CD4-positive, alpha-beta T cell treated with Interleukin-1 beta for 1 hour (primary cell): ENCODE results near the gene PC.

Experiments used
- DNase-seq, 2 donors: peaks; one replicate each; pipeline ENCODE4 v3.0.0-alpha.2; 2020 to 2022

Gene PC

DNA sequence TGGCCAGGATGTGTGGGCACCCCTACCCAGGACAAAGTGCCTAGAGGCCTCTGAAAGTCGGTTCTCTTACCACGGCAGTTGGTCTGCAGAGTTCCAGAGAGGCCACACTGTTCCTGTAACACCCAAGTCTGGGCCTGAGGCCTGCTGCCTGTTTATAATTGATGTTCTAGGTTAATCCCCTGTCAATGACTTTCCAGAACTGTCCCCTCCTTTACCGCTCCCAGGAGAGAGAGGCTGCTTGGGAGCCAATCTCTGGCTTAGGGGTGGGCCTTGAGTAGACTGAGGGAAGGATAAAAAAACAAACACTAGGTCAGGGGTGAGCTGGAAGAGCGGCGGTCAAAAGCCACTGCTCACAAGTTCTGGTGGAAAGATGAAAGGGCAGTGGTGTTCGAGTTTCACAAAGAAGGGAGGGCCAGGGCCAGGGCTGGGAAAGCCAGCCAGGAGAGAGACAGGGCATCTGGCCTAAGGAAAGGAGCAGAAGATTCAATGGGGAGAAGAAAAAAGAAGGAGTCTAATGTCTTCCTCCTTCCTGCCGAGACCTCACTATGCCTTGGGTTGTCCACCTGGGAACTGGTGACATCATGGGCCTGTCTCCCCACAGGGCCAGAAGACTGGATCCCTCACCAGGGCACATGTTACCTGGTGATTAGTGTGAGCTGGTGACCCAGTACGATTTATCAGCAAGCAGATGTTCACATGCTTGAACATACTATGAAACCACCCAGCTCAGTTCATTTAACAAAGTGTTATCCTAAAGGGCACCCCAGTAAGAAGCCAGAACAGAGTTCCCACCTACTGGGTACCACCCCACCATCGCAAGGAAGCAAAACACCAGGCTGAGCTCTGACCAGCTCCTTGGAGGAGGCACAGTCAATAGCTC, 50.2 kb downstream of the PC start:
- no peak for DNase-seq

DNA sequence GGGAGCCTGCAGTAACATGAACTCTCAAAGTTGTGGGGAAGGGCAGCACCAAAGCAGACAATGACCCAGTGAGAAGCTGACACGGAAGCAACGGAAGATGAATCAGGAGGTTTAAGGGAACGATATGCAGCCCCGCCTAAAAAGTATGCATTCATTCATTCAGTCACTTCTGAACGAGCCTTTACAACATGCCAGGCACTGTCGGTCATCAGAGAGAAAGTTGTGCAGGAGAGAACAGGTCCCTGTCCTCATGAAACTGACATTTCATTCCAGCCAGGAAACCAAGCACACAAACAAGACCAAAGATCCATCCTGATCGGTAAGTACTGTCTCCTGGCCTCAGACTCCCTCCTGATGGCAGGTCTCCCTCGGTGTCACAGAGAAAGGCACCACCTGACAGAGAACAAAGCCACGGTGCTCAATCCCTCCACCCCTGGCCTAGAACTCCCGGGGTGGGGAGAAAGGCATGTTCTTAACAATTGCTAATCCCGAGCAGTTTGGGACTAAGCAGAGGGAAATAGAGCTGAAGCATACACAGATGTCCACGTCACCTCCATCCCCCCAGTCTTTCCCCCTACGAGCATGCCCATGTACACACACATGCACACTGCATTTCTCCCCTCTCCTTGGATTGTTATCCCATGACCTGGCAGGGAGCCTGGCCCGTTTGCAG, 52.0 kb downstream of the PC start:
- no peak for DNase-seq

DNA sequence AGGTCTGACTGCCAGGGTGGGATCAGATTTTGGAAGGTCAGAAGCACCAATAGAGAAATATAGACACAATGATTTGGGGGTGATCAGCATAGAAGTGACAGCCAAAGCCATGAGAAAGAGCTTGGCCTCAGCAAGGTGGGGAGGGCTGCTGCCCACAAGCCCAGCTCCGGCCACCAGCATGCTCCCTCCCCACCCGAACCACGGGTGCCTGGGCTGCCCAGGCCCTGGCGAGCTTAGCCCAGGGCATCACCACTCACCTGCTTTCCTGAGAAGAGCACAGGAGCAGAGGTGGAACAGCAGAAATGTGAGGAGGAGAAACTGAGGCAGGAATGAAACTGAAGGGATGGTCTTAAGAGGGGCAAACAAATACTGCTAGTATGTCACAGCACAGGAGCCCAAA, 52.6 kb downstream of the PC start:
- no peak for DNase-seq

DNA sequence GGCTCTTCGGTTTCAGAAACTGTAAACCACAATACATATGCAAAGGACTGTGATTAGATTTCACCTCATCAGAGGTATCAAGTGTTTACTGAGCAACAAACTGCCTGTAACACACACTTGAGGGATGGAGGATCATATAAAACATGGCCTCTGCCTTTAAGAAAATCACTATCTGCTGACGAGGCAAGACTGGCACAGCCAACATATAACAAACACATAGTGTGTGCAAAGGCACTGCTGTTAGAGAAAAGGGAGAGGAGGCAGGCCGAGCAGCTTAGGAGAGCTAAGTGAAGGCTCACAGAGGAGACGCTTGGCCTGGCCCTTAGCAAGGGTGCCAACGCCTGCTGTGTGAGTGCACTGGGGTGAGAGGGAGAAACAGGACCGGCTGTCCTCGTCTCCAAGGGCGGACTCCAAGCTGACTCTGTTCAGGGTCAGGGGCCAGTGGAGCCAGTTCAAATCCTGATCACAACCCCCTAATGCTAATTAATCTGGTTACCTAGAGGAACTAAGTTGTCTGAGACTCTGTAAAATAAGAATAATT, 53.1 kb downstream of the PC start:
- DNase-seq: no peak

DNA sequence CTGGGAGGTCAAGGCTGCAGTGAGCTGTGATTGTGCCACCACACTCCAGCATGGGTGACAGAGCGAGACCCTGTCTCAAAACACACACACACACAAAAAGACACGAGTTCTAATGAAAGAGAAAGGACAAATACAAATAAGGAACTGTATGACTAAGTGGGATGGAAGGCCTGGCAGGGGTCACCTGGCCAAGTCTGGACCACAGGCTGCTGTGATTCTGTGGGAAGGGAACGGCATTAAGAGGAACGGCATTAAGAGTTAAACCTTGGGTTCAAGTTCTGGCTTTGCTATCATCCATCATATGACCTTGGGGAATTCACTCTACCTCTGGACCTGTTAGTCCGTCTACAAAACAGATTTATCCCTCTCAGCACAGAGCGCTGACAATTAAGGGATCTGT, 53.6 kb downstream of the PC start:
- no peak for DNase-seq

DNA sequence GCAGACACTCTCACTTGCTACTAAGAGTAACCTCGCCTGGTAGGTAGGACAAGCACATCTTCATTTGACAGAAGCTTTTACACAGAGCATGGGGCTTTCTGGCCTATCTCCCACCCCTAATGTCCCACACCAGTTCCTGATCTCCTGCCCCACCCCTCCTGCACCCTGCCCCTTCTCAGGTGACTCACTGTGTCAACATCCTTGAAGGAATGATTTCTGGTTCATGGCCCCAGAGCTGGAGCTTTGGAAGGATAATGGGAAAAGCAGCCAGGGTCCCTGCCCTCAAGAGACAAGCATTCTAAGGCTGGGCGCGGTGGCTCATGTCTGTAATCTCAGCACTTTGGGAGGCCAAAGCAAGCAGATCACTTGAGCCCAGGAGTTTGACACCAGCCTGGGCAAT, 54.1 kb downstream of the PC start:
- no peak for DNase-seq

DNA sequence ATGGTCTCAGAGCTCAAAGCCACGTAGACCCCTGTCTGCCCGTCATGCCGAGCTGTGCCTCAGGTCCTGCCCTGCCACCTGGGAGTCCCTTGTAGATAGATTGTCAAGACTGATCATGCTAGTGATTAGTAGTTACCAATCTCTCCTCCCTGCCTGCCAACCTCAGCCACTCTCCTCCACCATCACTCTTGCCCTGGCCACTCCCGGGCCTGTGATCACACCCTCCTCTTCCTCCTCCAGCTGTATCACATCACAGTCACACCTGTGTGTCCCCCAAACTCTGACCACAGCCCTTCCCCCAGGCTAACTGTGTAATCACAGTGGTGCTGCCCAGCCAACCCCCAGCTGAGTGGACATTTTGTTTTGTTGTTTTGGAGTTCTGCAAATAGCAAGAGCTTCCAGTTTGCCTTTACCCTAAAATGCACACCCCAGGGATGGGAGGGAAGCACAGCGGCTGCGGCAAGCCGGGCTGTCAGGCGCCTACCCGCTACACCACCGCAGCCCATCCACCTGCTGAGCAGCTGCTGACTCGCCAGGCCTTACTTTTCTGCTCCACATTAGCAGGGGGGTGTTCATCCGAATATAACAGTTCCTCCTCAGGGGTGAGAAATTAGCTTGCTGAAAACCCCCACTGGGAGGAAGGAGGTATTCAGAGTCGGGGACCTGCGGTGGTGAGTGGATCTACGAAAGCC, 55.6 kb downstream of the PC start:
- DNase-seq: no peak

DNA sequence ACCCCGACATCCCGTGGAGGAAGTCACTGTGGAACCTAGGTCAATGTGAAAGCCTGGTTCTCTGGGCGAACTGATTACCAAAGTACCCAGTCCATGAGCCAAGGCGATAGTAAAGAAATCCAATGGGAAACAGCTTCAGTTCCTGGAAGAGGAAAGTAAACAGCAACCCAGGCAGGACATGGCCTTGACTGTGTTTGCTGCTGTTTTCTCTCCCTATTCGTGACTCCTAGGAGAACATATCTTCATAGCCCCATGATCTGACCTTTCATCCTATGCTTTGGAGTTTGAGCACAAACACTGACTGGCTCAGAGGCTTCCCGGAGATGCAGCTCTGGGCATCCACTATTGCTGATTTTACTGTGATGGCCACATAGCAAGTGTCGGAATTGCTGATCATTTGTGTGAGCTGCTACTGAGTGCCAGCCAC, 56.2 kb downstream of the PC start:
- DNase-seq: no peak

DNA sequence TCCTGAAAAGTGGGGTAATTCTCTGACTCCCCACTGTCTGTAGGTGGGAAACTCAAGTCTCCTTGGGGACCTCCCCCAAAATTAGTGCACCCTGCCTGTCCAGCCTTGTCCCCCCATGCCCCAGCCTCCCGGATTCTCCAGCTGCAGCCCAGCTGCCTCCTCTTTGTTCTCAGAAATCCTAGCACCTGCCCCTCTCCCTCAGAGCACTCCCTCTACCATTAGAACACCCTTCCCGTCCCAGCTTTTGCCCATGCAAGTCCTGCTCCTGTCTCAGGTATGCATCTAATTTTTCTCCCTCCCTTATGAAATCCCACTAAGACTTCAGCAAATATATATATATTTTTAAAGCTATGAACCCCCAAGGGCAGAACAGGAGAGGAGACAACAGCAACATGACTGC, 64.0 kb downstream of the PC start:
- no peak for DNase-seq

DNA sequence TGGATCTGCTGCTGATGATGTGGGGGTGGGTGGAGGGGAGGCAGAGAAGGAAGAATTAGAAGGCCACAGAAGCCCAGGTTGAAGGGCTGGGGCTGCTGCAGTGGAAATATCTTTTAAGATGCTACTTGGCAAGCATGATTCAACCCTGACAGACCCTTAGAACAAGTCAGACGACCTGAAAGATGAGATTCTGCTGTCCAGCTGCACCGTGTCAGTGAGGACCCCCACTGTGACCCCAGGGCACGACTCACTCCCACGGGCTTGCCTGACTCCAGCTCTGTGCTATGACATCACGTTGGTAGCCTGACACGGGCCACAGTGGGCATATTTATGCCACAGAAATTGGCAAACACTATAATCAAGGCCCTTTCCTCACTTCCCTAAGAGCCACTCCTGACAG, 65.3 kb downstream of the PC start:
- no peak for DNase-seq

DNA sequence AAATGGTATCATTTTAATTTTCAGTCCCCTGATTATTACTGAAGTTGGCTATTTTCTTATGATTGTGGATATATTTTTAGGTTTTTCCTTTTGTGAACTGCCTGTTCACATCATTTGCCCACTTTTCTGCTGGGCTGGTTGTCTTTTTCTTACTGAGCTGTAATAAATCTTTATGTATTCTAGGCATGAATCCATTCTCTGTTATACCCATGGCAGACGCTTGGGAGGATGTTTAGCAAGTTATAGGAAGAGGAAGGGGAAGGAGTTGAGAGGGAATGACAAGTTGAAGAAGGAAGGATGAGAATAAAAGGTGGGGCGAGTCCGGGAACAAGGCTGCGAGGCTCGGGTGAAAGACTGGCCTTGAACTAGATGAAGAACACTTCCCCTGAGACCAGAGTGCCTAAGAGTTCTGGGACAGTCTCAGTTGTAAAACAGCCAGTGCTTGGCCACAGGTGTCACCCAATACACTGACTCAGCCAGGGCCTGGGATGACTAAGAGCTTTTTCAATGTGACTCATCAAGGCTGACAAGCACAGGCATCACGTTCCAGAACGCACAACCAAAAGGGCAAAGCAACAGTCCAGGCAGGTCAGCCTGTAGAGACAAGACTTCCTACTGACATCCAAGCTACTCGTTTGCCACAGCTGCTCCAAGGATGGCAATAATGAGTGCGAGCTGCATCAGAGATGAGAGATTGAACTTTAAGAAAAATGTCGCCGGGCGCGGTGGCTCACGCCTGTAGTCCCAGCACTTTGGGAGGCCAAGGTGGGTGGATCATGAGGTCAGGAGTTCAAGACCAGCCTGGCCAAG, 66.1 kb downstream of the PC start:
- peak in 1 of 2 donors; percentile 31 for DNase-seq

DNA sequence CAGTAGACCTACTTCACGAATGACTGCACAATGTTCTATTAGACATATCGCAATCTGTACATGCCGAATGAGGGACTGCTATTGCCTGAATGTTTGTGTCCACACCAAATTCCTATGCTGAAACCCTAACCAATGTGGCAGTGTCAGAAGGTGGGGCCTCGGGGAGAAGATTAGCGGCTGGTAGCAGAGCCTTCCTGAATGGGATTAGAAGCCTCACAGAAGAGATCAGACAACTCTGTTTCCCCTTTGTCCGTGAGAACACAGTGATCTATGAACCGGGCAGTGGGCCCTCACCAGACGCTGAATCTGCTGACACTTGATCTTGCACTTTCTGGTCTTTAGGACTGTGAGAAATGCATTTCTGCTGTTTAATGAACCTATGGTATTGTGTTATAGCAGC, 68.2 kb downstream of the PC start:
- no peak for DNase-seq

DNA sequence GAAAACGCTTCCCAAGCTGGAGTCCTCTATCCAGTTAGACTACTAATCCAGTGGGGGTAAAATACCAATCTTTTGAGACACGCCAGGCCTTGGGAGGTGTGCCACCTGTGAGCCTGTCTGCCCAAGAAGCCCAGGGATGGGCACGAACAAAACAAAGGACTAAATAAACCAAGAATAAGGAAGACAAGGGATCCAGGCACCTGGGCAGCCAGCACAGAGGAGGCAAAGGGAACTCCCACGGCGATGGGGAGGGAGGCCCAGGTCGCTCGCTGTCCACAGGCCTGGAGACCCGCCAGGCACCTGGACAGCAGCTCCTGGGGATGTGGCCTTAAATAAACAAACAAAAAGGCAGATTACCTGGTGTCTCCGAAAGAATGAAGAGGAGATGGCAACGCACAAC, 69.9 kb downstream of the PC start:
- no peak for DNase-seq

DNA sequence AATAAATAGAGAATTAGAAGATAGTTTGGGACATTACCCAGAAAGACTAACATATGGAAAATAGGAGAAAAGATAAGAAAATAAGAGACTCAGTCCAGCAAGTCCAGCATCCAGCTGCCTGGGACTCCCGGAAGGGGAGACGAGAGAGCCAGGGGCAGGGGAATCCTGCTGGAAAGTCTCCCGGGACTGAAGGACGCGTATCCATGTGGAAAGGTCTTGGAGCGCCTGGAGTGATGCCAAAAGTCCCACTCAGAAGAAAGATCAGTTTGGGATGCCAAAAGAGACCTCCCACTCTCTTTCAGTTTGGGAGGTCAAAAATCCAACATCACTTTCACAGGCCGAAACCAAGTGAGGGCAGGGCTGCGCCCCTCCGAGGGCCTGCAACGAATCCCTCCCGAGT, 70.7 kb downstream of the PC start:
- no peak for DNase-seq

DNA sequence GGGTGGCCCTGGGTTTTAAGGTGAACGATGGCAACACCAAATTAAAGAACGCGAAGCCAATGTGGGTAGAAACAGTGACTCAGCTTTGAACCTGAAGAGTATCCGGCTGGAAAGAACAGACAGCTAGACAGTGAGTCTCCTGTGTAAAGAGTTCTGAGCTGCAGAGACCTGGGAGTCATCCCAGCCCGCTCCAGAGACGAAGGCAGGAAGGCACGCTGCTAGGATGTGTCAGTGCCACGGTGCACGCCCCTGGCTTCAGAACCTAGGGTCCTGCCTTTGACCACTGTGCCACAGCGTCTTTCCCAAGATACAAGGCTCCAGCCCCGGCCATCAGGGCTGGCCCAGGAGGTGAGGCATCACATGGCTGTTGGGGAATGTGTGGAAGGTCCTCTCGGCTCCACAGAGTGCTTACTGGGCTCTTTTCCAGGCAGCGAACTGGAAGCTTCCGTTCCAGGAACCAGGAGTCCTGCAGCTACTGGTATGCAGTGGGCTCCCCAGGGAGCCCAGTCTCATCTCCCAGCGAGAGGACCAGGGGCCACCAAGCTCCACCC, 71.4 kb downstream of the PC start:
- no peak for DNase-seq

DNA sequence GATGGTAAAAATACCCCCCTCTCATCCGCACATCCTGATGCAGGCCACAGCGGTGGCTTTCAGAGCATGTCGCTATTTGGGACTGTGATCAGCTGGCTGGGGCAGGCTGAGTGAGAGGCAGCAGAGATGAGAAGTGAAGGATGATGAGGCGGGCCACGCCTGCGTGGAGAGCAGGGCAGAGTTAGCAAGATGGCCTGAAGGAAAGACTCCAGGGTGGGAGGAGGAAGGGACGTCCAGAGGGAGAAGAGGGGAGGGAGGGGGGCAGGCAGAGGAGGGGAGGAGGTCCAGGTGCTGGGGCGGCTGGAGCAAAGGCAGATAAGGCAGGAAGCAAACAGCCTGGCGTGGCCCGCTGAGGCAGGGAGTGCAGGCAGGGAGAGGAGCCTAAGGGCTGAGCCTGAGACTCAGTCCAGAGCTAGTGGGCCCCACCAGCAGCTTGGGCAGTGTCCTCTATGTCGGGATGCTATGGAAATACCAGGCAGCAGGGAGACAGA, 72.2 kb downstream of the PC start:
- no peak for DNase-seq

DNA sequence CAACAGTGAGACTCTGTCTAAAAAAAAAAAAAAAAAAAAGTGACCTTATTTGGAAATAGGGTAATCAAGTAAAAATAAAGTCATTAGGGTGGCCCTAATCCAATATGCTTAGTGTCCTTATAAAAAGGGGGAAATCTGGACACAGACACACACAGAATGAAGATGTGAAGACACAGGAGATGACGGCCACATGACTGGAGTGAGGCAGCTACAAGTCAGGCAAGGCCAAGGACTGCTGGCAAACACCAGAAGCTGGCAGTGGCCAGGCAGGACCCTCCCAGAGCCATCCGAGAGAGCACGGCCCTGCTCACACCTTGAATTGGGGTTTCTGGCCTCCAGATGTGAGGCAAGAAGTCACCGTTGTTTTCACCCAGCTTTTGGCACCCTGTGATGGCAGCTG, 72.7 kb downstream of the PC start:
- no peak for DNase-seq

DNA sequence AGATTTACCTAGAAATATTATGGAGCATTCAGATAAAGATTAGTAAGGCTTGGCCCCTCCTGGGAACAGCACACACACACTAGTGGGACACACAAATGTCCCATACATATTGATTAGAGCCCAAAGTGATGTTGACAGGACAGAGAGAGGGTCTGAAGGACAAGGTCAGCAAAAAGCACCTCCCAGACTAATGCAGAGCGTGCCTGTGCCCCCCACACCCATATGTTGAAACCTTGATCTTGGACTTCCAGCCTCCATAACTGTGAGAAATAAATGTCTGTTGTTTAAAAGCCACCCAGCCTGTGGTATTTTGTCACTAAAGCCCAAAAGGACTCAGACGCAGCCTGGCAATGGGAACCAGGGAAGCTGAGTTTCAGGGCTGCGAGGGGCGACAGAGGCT, 73.7 kb downstream of the PC start:
- no peak for DNase-seq

DNA sequence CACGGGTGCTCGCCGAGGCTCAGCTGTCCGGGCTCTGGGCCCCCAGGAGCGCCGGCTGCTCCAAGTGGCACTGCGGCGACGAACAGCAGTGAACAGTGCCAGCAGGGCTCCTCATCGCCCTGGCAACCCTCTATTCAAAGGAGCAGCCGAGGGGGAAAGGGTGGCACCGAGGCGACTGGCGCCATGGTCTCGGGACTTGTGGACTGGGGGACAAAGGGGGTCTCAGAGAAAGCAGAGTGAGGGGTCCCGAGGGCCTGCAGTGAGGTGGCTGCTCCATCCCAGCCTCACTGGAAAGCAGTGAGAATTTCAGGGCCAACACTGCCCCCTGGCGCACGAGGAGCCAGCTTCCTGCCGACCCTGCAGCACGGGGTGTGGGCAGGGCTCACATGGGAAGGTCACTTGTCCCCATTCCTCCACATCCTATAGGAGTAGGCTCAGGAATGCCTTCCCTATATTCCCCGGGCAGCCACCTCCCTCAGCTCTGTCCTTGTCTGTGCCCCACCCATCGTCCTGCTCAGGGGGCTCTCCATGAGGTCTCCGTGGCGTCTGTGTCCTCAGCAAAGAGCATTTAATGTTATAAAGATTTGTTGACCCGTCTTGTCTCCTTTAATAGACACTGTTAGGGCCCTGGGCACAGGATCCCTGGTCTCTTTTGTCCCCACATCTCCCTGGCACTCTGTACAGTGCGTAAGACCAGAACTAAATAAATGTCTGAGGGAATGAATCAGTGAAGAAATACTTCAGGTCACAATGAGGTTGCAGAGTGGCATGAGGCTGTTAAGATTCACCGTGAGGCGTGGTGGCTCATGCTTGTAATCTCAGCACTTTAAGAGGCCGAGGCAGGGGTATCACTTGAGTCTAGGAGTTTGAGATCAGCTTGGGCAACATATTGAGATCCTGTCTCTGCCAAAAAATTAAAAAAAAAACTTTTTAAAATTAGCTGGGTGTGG, 74.9 kb downstream of the PC start:
- DNase-seq: peak; percentile 42 to 51

DNA sequence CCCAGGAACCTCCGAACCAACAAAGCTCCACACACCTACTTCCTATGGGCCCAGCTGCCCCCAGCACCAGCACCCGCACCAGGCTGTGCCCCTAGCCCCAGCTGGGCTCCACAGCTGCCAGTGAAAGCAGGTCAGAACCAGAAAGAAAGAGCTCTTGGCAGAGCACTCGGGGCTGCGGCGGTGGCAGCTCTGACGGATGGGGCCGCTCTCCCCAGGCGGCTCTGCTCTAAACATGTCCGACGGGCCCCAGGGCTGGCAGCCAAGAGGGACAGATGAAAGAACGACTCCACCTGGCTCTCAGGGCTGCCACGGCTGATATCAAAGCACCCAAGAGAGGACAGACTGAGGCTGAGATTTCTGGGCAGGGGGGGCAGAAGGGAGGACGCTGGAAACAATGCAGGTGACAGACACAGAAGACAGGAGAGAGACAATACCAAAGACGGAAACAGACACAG, 75.6 kb downstream of the PC start:
- DNase-seq: no peak

DNA sequence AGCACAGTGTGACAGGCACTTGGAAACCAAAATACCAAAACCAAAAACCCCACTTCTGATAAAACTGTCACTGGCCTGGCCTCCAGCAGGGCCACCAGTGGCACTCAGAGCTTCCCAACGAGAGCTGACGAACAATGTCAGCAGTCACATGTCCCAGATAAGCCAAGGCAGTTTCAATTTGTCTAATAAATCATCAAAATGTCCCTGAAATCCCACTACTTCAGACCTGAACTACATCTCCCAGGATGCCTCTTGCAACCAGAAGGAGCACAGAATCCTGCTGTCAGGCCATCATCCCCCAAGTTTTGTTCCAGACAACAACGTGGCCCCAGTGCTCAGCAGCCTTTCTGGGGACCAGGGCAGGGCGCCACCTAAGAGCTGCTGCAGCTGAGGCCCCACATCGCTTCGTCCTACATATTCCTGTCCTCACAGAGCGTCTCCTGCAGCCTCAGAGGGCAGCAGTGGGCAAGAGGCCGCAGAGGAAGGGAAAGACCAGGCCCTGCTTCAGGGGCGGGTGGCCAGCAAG, 76.2 kb downstream of the PC start:
- DNase-seq: no peak
